HEK293 (cell line): Measurements from ENCODE around the gene FAM83C.

ENCODE experiments used
- CTCF ChIA-PET: fragments of 350-600 bp; formaldehyde crosslinking; extraction: SDS; loops from one replicate; lab custom pipeline; 2021; ENCODE audit warnings: antibody characterized with exemption; lab: Yijun Ruan, JAX
- POLR2A ChIA-PET: fragments of 300-600 bp; formaldehyde crosslinking; extraction: SDS; loops from one replicate; lab custom pipeline; 2020; ENCODE audit warnings: antibody characterized with exemption, inconsistent platforms; lab: Yijun Ruan, JAX
- H3K27ac ChIP-seq: fragments of 200-500 bp; sonication (Bioruptor generic); 2 replicates; pipeline ENCODE4 v1.5.1; 2014; ENCODE audit warnings: low read depth, low read length, control low read depth, inconsistent platforms; ENCODE audit errors: extremely low read depth
- H3K36me3 ChIP-seq, 2 experiments: fragments of 200-500 bp in 1 of 2; sonication (Bioruptor generic) in 1 of 2; 1 replicate in 1 of 2; 2 replicates in 1 of 2; pipeline ENCODE4 v1.5.1; 2014 to 2017; ENCODE audit warnings: inconsistent platforms in 2 of 2, low read length in 2 of 2; ENCODE audit not compliant: control insufficient read depth in 2 of 2, insufficient read depth in 1 of 2
- H3K4me1 ChIP-seq: fragments of 200-500 bp; sonication (Bioruptor generic); 2 replicates; pipeline ENCODE4 v1.5.1; 2014; ENCODE audit warnings: mild to moderate bottlenecking, low read length, inconsistent platforms; ENCODE audit not compliant: control insufficient read depth, insufficient read depth
- H3K4me3 ChIP-seq: 2 replicates; pipeline ENCODE4 v1.5.1; 2011; ENCODE audit warnings: low read depth, mild to moderate bottlenecking, control low read depth, low read length, moderate library complexity
- H3K9me3 ChIP-seq: fragments of 200-500 bp; sonication (Bioruptor generic); 2 replicates; pipeline ENCODE4 v1.5.1; 2014; ENCODE audit warnings: low read depth, low read length, inconsistent platforms; ENCODE audit not compliant: control insufficient read depth, insufficient read depth
- GLI4 ChIP-seq: fragments of 450-650 bp; formaldehyde crosslinking; IDR thresholded peaks from 2 replicates; pipeline ENCODE4 v1.5.1; 2016; ENCODE audit warnings: missing biosample characterization, missing genetic modification characterization
- GLIS2 ChIP-seq: fragments of 450-650 bp; formaldehyde crosslinking; IDR thresholded peaks from 2 replicates; pipeline ENCODE4 v1.5.1; 2016; ENCODE audit warnings: missing biosample characterization, missing genetic modification characterization
- KLF10 ChIP-seq: fragments of 450-650 bp; IDR thresholded peaks from 2 replicates; pipeline ENCODE4 v1.5.1; 2018; ENCODE audit warnings: missing biosample characterization, mild to moderate bottlenecking, missing genetic modification characterization
- KLF7 ChIP-seq: fragments of 450-650 bp; formaldehyde crosslinking; IDR thresholded peaks from 2 replicates; pipeline ENCODE4 v1.5.1; 2016; ENCODE audit warnings: missing biosample characterization, missing genetic modification characterization, borderline replicate concordance
- PRDM6 ChIP-seq: fragments of 450-650 bp; formaldehyde crosslinking; IDR thresholded peaks from 2 replicates; pipeline ENCODE4 v1.5.1; 2017; ENCODE audit warnings: missing biosample characterization, missing genetic modification characterization
- SCRT2 ChIP-seq: fragments of 450-650 bp; formaldehyde crosslinking; IDR thresholded peaks from 2 replicates; pipeline ENCODE4 v1.5.1; 2016; ENCODE audit warnings: missing biosample characterization, missing genetic modification characterization
- TSHZ1 ChIP-seq: fragments of 450-650 bp; formaldehyde crosslinking; IDR thresholded peaks from 2 replicates; pipeline ENCODE4 v1.5.1; 2016; ENCODE audit warnings: missing biosample characterization, missing genetic modification characterization, borderline replicate concordance
- ZBTB21 ChIP-seq: fragments of 450-650 bp; formaldehyde crosslinking; IDR thresholded peaks from 2 replicates; pipeline ENCODE4 v1.5.1; 2017; ENCODE audit warnings: missing biosample characterization, missing genetic modification characterization
- ZBTB8A ChIP-seq: fragments of 450-650 bp; formaldehyde crosslinking; IDR thresholded peaks from 2 replicates; pipeline ENCODE4 v1.5.1; 2016; ENCODE audit warnings: missing biosample characterization, missing genetic modification characterization
- ZNF10 ChIP-seq: fragments of 450-650 bp; formaldehyde crosslinking; IDR thresholded peaks from 2 replicates; pipeline ENCODE4 v1.5.1; 2017; ENCODE audit warnings: missing biosample characterization, missing genetic modification characterization
- ZNF214 ChIP-seq: fragments of 450-650 bp; formaldehyde crosslinking; IDR thresholded peaks from 2 replicates; pipeline ENCODE4 v1.5.1; 2017; ENCODE audit warnings: missing biosample characterization, mild to moderate bottlenecking, missing genetic modification characterization, borderline replicate concordance
- ZNF248 ChIP-seq: fragments of 450-650 bp; formaldehyde crosslinking; IDR thresholded peaks from 2 replicates; pipeline ENCODE4 v1.5.1; 2017; ENCODE audit warnings: missing biosample characterization, missing genetic modification characterization
- ZNF26 ChIP-seq: fragments of 450-650 bp; formaldehyde crosslinking; IDR thresholded peaks from 2 replicates; pipeline ENCODE4 v1.5.1; 2016; ENCODE audit warnings: missing biosample characterization, missing genetic modification characterization
- ZNF48 ChIP-seq: fragments of 450-650 bp; formaldehyde crosslinking; IDR thresholded peaks from 2 replicates; pipeline ENCODE4 v1.5.1; 2016; ENCODE audit warnings: missing biosample characterization, missing genetic modification characterization
- ZNF585B ChIP-seq: fragments of 450-650 bp; formaldehyde crosslinking; IDR thresholded peaks from 2 replicates; pipeline ENCODE4 v1.5.1; 2016; ENCODE audit warnings: missing biosample characterization, missing genetic modification characterization
- ZNF600 ChIP-seq: fragments of 450-650 bp; formaldehyde crosslinking; IDR thresholded peaks from 2 replicates; pipeline ENCODE4 v1.5.1; 2016; ENCODE audit warnings: missing biosample characterization, missing genetic modification characterization
- ZNF621 ChIP-seq: fragments of 450-650 bp; formaldehyde crosslinking; IDR thresholded peaks from 2 replicates; pipeline ENCODE4 v1.5.1; 2017; ENCODE audit warnings: missing biosample characterization, missing genetic modification characterization
- ZNF747 ChIP-seq: fragments of 450-650 bp; formaldehyde crosslinking; IDR thresholded peaks from 2 replicates; pipeline ENCODE4 v1.5.1; 2016; ENCODE audit warnings: missing biosample characterization, missing genetic modification characterization
- ZNF776 ChIP-seq: fragments of 450-650 bp; formaldehyde crosslinking; IDR thresholded peaks from 2 replicates; pipeline ENCODE4 v1.5.0; 2017; ENCODE audit warnings: missing biosample characterization, missing genetic modification characterization, borderline replicate concordance
- ZNF785 ChIP-seq: fragments of 450-650 bp; formaldehyde crosslinking; IDR thresholded peaks from 2 replicates; pipeline ENCODE4 v1.5.1; 2016; ENCODE audit warnings: missing biosample characterization, missing genetic modification characterization
- ZNF792 ChIP-seq: fragments of 450-650 bp; formaldehyde crosslinking; IDR thresholded peaks from 2 replicates; pipeline ENCODE4 v1.5.1; 2016; ENCODE audit warnings: missing biosample characterization, missing genetic modification characterization
- ZNF837 ChIP-seq: fragments of 450-650 bp; formaldehyde crosslinking; IDR thresholded peaks from 2 replicates; pipeline ENCODE4 v1.5.1; 2016; ENCODE audit warnings: missing biosample characterization, missing genetic modification characterization
- ZSCAN23 ChIP-seq: fragments of 450-650 bp; formaldehyde crosslinking; IDR thresholded peaks from 2 replicates; pipeline ENCODE4 v1.5.1; 2016; ENCODE audit warnings: missing biosample characterization, missing genetic modification characterization

FAM83C gene

GRCh38 chr20:35314816-35315631 is 22.8 kb upstream of the FAM83C start (continued):
- TF ChIP-seq ZNF837 (tag by site-specific recombination) = no peak
- TF ChIP-seq KLF10 (tag by site-specific recombination) = no peak
- no peak for TF ChIP-seq ZNF26
- TF ChIP-seq ZBTB8A (tag by site-specific recombination) = no peak
- TF ChIP-seq ZNF10 (tag by site-specific recombination) = no peak
- peak; percentile 64; the same call in 1 of the 2 replicates for TF ChIP-seq SCRT2 (tag by site-specific recombination)
- TF ChIP-seq ZNF214 (tag by site-specific recombination) = no peak
- TF ChIP-seq ZNF747 (tag by site-specific recombination) = no peak
- TF ChIP-seq ZNF792 (tag by site-specific recombination) = no peak
- no peak for TF ChIP-seq GLIS2 (tag by site-specific recombination)
- no peak for TF ChIP-seq ZNF621 (tag by site-specific recombination)
- TF ChIP-seq ZNF776 (tag by site-specific recombination) = no peak
- TF ChIP-seq GLI4 (tag by site-specific recombination) = no peak
- no peak for TF ChIP-seq ZNF248 (tag by site-specific recombination)
- TF ChIP-seq PRDM6 (tag by site-specific recombination) = peak; percentile 58
- TF ChIP-seq ZNF785 = no peak
- no peak for TF ChIP-seq ZNF585B
- TF ChIP-seq ZSCAN23 = no peak
- no peak for TF ChIP-seq TSHZ1
- TF ChIP-seq ZNF48 (tag by site-specific recombination) = no peak
- no peak for TF ChIP-seq ZBTB21 (tag by site-specific recombination)
- TF ChIP-seq, all 188 proteins: peak for 4

GRCh38 chr20:35312318-35312717 is 20.1 kb upstream of the FAM83C start:
- TF ChIP-seq ZNF600 (tag by site-specific recombination) (0 out of 2 replicates have a peak, but pooled peaks have one; percentile 18), KLF7 (tag by site-specific recombination) (no peak)
- no peaks in the 10 kb centered on the region for H3K36me3 ChIP-seq
- POLR2A ChIA-PET = no interaction called here
- CTCF ChIA-PET = interaction anchor here (2.4 kb wide), 1 partner anchor 8 kb away, joined by 14 read pairs; no protein-coding TSS in a partner anchor
- H3K27ac ChIP-seq = no peak overlapping the region
- no peak overlapping the region for H3K4me3 ChIP-seq
- H3K9me3 ChIP-seq = no peaks in the 10 kb centered on the region
- H3K4me1 ChIP-seq = peaks cover 12% of the 10 kb centered on the region
